ENCODE results near the gene PTP4A1. TPM values are rescaled to one million over a fixed set of nuclear protein-coding genes. Genes with fewer than 3 reads are reported as not detected.
A peak's percentile ranks its signal among the peaks of the same experiment; 100 is the strongest.
"Not testable (repeated sequence)": the region's sequence is repeated elsewhere in the genome, so short reads cannot be mapped to it uniquely, and the experiment has no call there.

The PTP4A1 gene
- 64.7 and 80.1 TPM in 2 replicates for total RNA-seq (2021)
- not detected for Bru-seq, nascent RNA
- not detected for BruChase-seq, experiment 1, labeled RNA remaining after a 2-hour chase
- BruChase-seq, experiment 2, labeled RNA remaining after a 6-hour chase, result percentile 2 among the genes with signal in this experiment
- long read RNA-seq, partial matches to known transcripts, result 0 of 4 reads
- long read RNA-seq, other reads (novel, unspliced or antisense), result 2 of 4 reads

- CTCF ChIA-PET, result no interaction called here
- no TSS peak for BruUV-seq (replicated peaks)
- TF ChIP-seq CTCF (conservative IDR thresholded peaks at IDR 0.05; ENCODE audit: low read depth, low read length) (no peak), EZH2 (IDR thresholded peaks at IDR 0.05; ENCODE audit: borderline replicate concordance, low read depth, low read length, poor library complexity, severe bottlenecking) (no peak)
Observed at GRCh38 chr6:63572044-63572746, at the start of gene PTP4A1, which contains the start of gene LOC128125822. TSS of gene PTP4A1 (plus strand) at chr6:63572480. CDS start at chr6:63576881, 4,401 bp downstream. TSS of gene LOC128125822 (plus strand) at chr6:63572480.

GRCh38 chr6:63522911-63523287, 49.4 kb upstream of the PTP4A1 start:
- POLR2A ChIA-PET (ENCODE audit: low non-redundant PET); H3K27ac ChIP-seq (ENCODE audit: low read depth, low read length, poor library complexity, severe bottlenecking); H3K4me3 ChIP-seq (ENCODE audit: low read depth, low read length, poor library complexity, severe bottlenecking); BruUV-seq (replicated peaks); H3K36me3 ChIP-seq (ENCODE audit: insufficient read depth, low read length, poor library complexity, severe bottlenecking); H3K27me3 ChIP-seq (replicated peaks; ENCODE audit: insufficient read depth, low read depth, low read length, poor library complexity); intact Hi-C loops (cut with micrococcal nuclease; ENCODE audit: unreplicated experiment); CTCF ChIA-PET; H3K4me1 ChIP-seq (ENCODE audit: insufficient read depth, low read length, poor library complexity, severe bottlenecking); DNase-seq (ENCODE audit: low spot score); H3K9me3 ChIP-seq (ENCODE audit: low read depth, low read length, poor library complexity, severe bottlenecking): not testable (repeated sequence)

More at GRCh38 chr6:63572044-63572746, at the start of gene PTP4A1, which contains the start of gene LOC128125822:
- POLR2A ChIA-PET (ENCODE audit: low non-redundant PET), result no interaction called here
- intact Hi-C loops (cut with micrococcal nuclease; ENCODE audit: unreplicated experiment), result loop anchor here (5.0 kb wide), 2 partner anchors 230 to 265 kb away; no protein-coding TSS in a partner anchor
- Histone ChIP-seq H3K4me1 (ENCODE audit: insufficient read depth, low read length, poor library complexity, severe bottlenecking) (peaks cover 11% of the 10 kb centered on the region), H3K36me3 (ENCODE audit: insufficient read depth, low read length, poor library complexity, severe bottlenecking) (peaks cover 11% of the 10 kb centered on the region), H3K27me3 (replicated peaks; ENCODE audit: insufficient read depth, low read depth, low read length, poor library complexity) (no peaks in the 10 kb centered on the region), H3K27ac (ENCODE audit: low read depth, low read length, poor library complexity, severe bottlenecking) (peak within 1 kb of the TSS; percentile 98), H3K4me3 (ENCODE audit: low read depth, low read length, poor library complexity, severe bottlenecking) (peak within 1 kb of the TSS; percentile 94), H3K9me3 (ENCODE audit: low read depth, low read length, poor library complexity, severe bottlenecking) (no peaks in the 10 kb centered on the region)
- peak; percentile 98 for DNase-seq (ENCODE audit: low spot score)

- TF ChIP-seq CTCF (conservative IDR thresholded peaks at IDR 0.05; ENCODE audit: low read depth, low read length) (no peak), EZH2 (IDR thresholded peaks at IDR 0.05; ENCODE audit: borderline replicate concordance, low read depth, low read length, poor library complexity, severe bottlenecking) (no peak)
- ChIA-PET CTCF (no interaction called here), POLR2A (ENCODE audit: low non-redundant PET) (no interaction called here)
- DNase-seq (ENCODE audit: low spot score), result no peak
- Histone ChIP-seq H3K27me3 (replicated peaks; ENCODE audit: insufficient read depth, low read depth, low read length, poor library complexity) (no peaks in the 10 kb centered on the region), H3K4me1 (ENCODE audit: insufficient read depth, low read length, poor library complexity, severe bottlenecking) (no peaks in the 10 kb centered on the region), H3K27ac (ENCODE audit: low read depth, low read length, poor library complexity, severe bottlenecking) (no peak overlapping the region), H3K4me3 (ENCODE audit: low read depth, low read length, poor library complexity, severe bottlenecking) (no peak overlapping the region), H3K9me3 (ENCODE audit: low read depth, low read length, poor library complexity, severe bottlenecking) (no peaks in the 10 kb centered on the region), H3K36me3 (ENCODE audit: insufficient read depth, low read length, poor library complexity, severe bottlenecking) (no peaks in the 10 kb centered on the region)
- intact Hi-C loops (cut with micrococcal nuclease; ENCODE audit: unreplicated experiment), result no loop called here
- no TSS peak for BruUV-seq (replicated peaks)
Observed at GRCh38 chr6:63523630-63524029, 48.6 kb upstream of the PTP4A1 start.

Measured in A673 (cell line).